GM19025 (cell line): Measurements from ENCODE around the gene SIRPG.

Experiments used
- ATAC-seq: cut with Tn5 transposase; IDR thresholded peaks from one replicate; pipeline ENCODE4 v1.9.1; 2021; ENCODE audit warnings: mild to moderate bottlenecking, low read depth, moderate library complexity; ENCODE audit not compliant: unreplicated experiment

The SIRPG gene

GRCh38 chr20:1637226-1637625 lies 20.4 kb downstream of the SIRPG start:
- ATAC-seq = no peak

- ATAC-seq = no peak
These were observed 21.0 kb downstream of the SIRPG start for GRCh38 chr20:1636621-1637020.

- no peak for ATAC-seq
These were observed 22.1 kb downstream of the SIRPG start for GRCh38 chr20:1635291-1635979.

- ATAC-seq = no peak
These were observed 24.0 kb downstream of the SIRPG start for GRCh38 chr20:1633535-1633934.

GRCh38 chr20:1632178-1632577 lies 25.4 kb downstream of the SIRPG start:
- no peak for ATAC-seq

GRCh38 chr20:1631309-1632151 lies 26.0 kb downstream of the SIRPG start:
- no peak for ATAC-seq

- ATAC-seq = no peak
These were observed 27.4 kb downstream of the SIRPG start for GRCh38 chr20:1630186-1630585.

- no peak for ATAC-seq
These were observed 28.3 kb downstream of the SIRPG start for GRCh38 chr20:1629321-1629720.

GRCh38 chr20:1628621-1629020 lies 29.0 kb downstream of the SIRPG start:
- no peak for ATAC-seq

GRCh38 chr20:1627200-1627550 lies 30.4 kb downstream of the SIRPG start:
- ATAC-seq = no peak

- ATAC-seq = no peak
These were observed 30.9 kb downstream of the SIRPG start for GRCh38 chr20:1626528-1627199.

- no peak for ATAC-seq
These were observed 32.4 kb downstream of the SIRPG start for GRCh38 chr20:1625083-1625690.

- no peak for ATAC-seq
These were observed 33.9 kb downstream of the SIRPG start for GRCh38 chr20:1623501-1624205.

- no peak for ATAC-seq
These were observed 35.1 kb downstream of the SIRPG start for GRCh38 chr20:1622450-1622849.

GRCh38 chr20:1621316-1621715 lies 36.3 kb downstream of the SIRPG start:
- no peak for ATAC-seq

GRCh38 chr20:1619861-1620444 lies 37.6 kb downstream of the SIRPG start, which contains the start of gene SIRPB1:
TSS of gene SIRPB1 (minus strand) at chr20:1620009. CDS start at chr20:1619944, 65 bp downstream.
- no peak for ATAC-seq

- no peak for ATAC-seq
These were observed 38.5 kb downstream of the SIRPG start for GRCh38 chr20:1618954-1619540.

- ATAC-seq = no peak
These were observed 39.1 kb downstream of the SIRPG start for GRCh38 chr20:1618479-1618878.

- ATAC-seq = no peak
These were observed 40.6 kb downstream of the SIRPG start for GRCh38 chr20:1616858-1617434.
